SK-N-SH treated with all-trans-retinoic acid at 6 μM for 48 hours (cell line): ENCODE data around the gene SMO.

Source experiments
- ATAC-seq: fragments of 200-7000 bp; cut with Tn5 transposase; 3 replicates; pipeline ENCODE4 v1.9.1; 2020; ENCODE audit warnings: mild to moderate bottlenecking, moderate library complexity
- ARNTL ChIP-seq: fragments of 450-650 bp; formaldehyde crosslinking; IDR thresholded peaks from 2 replicates; pipeline ENCODE4 v1.5.0; 2020; ENCODE audit warnings: low read depth, mild to moderate bottlenecking, moderate library complexity, borderline replicate concordance
- BACH2 ChIP-seq: fragments of 250-450 bp; sonication (Bioruptor Pico); IDR thresholded peaks from 2 replicates; pipeline ENCODE4 v1.9.0; 2021; ENCODE audit warnings: mild to moderate bottlenecking, borderline replicate concordance
- CSDC2 ChIP-seq: fragments of 250-450 bp; sonication (Bioruptor Pico); IDR thresholded peaks from 2 replicates; pipeline ENCODE4 v1.5.0; 2020; ENCODE audit warnings: mild to moderate bottlenecking, moderate library complexity
- ESRRG ChIP-seq: fragments of 250-450 bp; sonication (Bioruptor Pico); IDR thresholded peaks from 2 replicates; pipeline ENCODE4 v1.6.1; 2021; ENCODE audit warnings: mild to moderate bottlenecking
- GLIS3 ChIP-seq: fragments of 250-450 bp; sonication (Bioruptor Pico); IDR thresholded peaks from 2 replicates; pipeline ENCODE4 v1.5.0; 2020; ENCODE audit warnings: mild to moderate bottlenecking, moderate library complexity
- ISL1 ChIP-seq: fragments of 250-450 bp; sonication (Bioruptor Pico); IDR thresholded peaks from 2 replicates; pipeline ENCODE4 v2.1.2; 2022; ENCODE audit warnings: mild to moderate bottlenecking, moderate library complexity
- OSR1 ChIP-seq: fragments of 250-450 bp; sonication (Bioruptor Pico); IDR thresholded peaks from 2 replicates; pipeline ENCODE4 v1.8.0; 2022; ENCODE audit warnings: moderate library complexity, mild to moderate bottlenecking, inconsistent platforms
- RARB ChIP-seq: fragments of 250-450 bp; sonication (Bioruptor Pico); IDR thresholded peaks from 2 replicates; pipeline ENCODE4 v1.8.0; 2021; ENCODE audit warnings: mild to moderate bottlenecking, moderate library complexity
- SNAI2 ChIP-seq: fragments of 250-450 bp; sonication (Bioruptor Pico); IDR thresholded peaks from 2 replicates; pipeline ENCODE4 v1.5.0; 2020; ENCODE audit warnings: mild to moderate bottlenecking, moderate library complexity
- TCF4 ChIP-seq: fragments of 250-450 bp; sonication (Bioruptor Pico); IDR thresholded peaks from 2 replicates; pipeline ENCODE4 v1.8.0; 2021; ENCODE audit warnings: mild to moderate bottlenecking, moderate library complexity, borderline replicate concordance
- TOX ChIP-seq: fragments of 250-450 bp; sonication (Bioruptor Pico); IDR thresholded peaks from 2 replicates; pipeline ENCODE4 v1.8.0; 2021; ENCODE audit warnings: mild to moderate bottlenecking, moderate library complexity, borderline replicate concordance
- ZC3H10 ChIP-seq: fragments of 250-450 bp; sonication (Bioruptor Pico); IDR thresholded peaks from 2 replicates; pipeline ENCODE4 v1.5.1; 2021; ENCODE audit warnings: mild to moderate bottlenecking, moderate library complexity
- ZFP3 ChIP-seq: fragments of 250-450 bp; sonication (Bioruptor Pico); IDR thresholded peaks from 2 replicates; pipeline ENCODE4 v1.5.0; 2020; ENCODE audit warnings: mild to moderate bottlenecking, moderate library complexity
- ZFP30 ChIP-seq: fragments of 450-650 bp; formaldehyde crosslinking; IDR thresholded peaks from 2 replicates; pipeline ENCODE4 v1.5.0; 2022; ENCODE audit warnings: mild to moderate bottlenecking, moderate library complexity
- ZNF565 ChIP-seq: fragments of 450-650 bp; formaldehyde crosslinking; conservative IDR thresholded peaks from 2 replicates; pipeline ENCODE4 v1.5.0; 2020; ENCODE audit warnings: low read depth, mild to moderate bottlenecking, moderate library complexity
- ZNF70 ChIP-seq: fragments of 450-650 bp; formaldehyde crosslinking; IDR thresholded peaks from 2 replicates; pipeline ENCODE4 v1.5.0; 2020; ENCODE audit warnings: mild to moderate bottlenecking, moderate library complexity
- ZNF8 ChIP-seq: fragments of 450-650 bp; formaldehyde crosslinking; IDR thresholded peaks from 2 replicates; pipeline ENCODE4 v1.5.0; 2020; ENCODE audit warnings: mild to moderate bottlenecking, moderate library complexity
- TF ChIP-seq, protein P1 (sequence below): fragments of 250-450 bp; sonication (Bioruptor Pico); IDR thresholded peaks from 2 replicates; pipeline ENCODE4 v1.8.0; 2020; ENCODE audit warnings: mild to moderate bottlenecking, moderate library complexity, borderline replicate concordance
- TF ChIP-seq, protein P2 (sequence below): fragments of 250-450 bp; sonication (Bioruptor Pico); IDR thresholded peaks from 2 replicates; pipeline ENCODE4 v1.5.1; 2021; ENCODE audit warnings: mild to moderate bottlenecking, moderate library complexity
- TF ChIP-seq, protein P3 (sequence below): fragments of 250-450 bp; sonication (Bioruptor Pico); IDR thresholded peaks from 2 replicates; pipeline ENCODE4 v1.5.1; 2020; ENCODE audit warnings: low read depth, mild to moderate bottlenecking, moderate library complexity
- TF ChIP-seq, protein P4 (sequence below): fragments of 250-450 bp; sonication (Bioruptor Pico); IDR thresholded peaks from 2 replicates; pipeline ENCODE4 v1.5.0; 2020; ENCODE audit warnings: mild to moderate bottlenecking, moderate library complexity

The SMO gene

DNA sequence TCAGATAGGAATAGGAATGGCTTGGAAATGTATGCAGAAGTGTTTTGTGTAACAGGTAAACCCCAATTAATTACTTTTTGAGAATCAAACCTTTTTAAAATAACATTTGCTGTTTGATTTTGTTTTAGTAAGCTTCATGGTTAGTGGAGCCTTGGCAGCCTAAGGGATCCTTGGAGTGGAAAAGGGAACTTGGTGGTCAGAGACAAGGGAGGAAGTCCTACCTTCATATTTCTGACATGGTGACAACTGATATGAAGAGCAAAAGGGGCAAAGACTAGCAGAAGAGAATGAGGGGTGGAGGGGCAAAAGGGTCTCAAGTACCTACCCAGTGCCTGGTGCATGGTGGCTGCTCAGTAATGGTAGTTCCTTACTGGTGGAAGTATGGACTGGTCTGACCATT lies 68.7 kb downstream of the SMO start:
- ATAC-seq = no peak
- TF ChIP-seq ZFP3 = no peak
- TF ChIP-seq, protein P1, sequence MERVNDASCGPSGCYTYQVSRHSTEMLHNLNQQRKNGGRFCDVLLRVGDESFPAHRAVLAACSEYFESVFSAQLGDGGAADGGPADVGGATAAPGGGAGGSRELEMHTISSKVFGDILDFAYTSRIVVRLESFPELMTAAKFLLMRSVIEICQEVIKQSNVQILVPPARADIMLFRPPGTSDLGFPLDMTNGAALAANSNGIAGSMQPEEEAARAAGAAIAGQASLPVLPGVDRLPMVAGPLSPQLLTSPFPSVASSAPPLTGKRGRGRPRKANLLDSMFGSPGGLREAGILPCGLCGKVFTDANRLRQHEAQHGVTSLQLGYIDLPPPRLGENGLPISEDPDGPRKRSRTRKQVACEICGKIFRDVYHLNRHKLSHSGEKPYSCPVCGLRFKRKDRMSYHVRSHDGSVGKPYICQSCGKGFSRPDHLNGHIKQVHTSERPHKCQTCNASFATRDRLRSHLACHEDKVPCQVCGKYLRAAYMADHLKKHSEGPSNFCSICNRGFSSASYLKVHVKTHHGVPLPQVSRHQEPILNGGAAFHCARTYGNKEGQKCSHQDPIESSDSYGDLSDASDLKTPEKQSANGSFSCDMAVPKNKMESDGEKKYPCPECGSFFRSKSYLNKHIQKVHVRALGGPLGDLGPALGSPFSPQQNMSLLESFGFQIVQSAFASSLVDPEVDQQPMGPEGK (CRISPR knock-in tag) = no peak
- no peak for TF ChIP-seq CSDC2
- TF ChIP-seq, protein P2, sequence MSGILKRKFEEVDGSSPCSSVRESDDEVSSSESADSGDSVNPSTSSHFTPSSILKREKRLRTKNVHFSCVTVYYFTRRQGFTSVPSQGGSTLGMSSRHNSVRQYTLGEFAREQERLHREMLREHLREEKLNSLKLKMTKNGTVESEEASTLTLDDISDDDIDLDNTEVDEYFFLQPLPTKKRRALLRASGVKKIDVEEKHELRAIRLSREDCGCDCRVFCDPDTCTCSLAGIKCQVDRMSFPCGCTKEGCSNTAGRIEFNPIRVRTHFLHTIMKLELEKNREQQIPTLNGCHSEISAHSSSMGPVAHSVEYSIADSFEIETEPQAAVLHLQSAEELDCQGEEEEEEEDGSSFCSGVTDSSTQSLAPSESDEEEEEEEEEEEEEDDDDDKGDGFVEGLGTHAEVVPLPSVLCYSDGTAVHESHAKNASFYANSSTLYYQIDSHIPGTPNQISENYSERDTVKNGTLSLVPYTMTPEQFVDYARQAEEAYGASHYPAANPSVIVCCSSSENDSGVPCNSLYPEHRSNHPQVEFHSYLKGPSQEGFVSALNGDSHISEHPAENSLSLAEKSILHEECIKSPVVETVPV (CRISPR knock-in tag) = no peak
- TF ChIP-seq ZNF565 (CRISPR knock-in tag) = no peak
- TF ChIP-seq ISL1 (CRISPR knock-in tag) = no peak
- TF ChIP-seq SNAI2 = no peak
- no peak for TF ChIP-seq RARB (CRISPR knock-in tag)
- TF ChIP-seq ESRRG = no peak
- no peak for TF ChIP-seq GLIS3 (CRISPR knock-in tag)
- TF ChIP-seq ZNF70 (CRISPR knock-in tag) = no peak
- TF ChIP-seq TCF4 (CRISPR knock-in tag) = no peak
- TF ChIP-seq ARNTL (CRISPR knock-in tag) = no peak
- TF ChIP-seq, protein P3, sequence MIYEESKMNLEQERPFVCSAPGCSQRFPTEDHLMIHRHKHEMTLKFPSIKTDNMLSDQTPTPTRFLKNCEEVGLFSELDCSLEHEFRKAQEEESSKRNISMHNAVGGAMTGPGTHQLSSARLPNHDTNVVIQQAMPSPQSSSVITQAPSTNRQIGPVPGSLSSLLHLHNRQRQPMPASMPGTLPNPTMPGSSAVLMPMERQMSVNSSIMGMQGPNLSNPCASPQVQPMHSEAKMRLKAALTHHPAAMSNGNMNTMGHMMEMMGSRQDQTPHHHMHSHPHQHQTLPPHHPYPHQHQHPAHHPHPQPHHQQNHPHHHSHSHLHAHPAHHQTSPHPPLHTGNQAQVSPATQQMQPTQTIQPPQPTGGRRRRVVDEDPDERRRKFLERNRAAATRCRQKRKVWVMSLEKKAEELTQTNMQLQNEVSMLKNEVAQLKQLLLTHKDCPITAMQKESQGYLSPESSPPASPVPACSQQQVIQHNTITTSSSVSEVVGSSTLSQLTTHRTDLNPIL = no peak
- TF ChIP-seq BACH2 = no peak
- no peak for TF ChIP-seq ZNF8
- no peak for TF ChIP-seq OSR1
- TF ChIP-seq, protein P4, sequence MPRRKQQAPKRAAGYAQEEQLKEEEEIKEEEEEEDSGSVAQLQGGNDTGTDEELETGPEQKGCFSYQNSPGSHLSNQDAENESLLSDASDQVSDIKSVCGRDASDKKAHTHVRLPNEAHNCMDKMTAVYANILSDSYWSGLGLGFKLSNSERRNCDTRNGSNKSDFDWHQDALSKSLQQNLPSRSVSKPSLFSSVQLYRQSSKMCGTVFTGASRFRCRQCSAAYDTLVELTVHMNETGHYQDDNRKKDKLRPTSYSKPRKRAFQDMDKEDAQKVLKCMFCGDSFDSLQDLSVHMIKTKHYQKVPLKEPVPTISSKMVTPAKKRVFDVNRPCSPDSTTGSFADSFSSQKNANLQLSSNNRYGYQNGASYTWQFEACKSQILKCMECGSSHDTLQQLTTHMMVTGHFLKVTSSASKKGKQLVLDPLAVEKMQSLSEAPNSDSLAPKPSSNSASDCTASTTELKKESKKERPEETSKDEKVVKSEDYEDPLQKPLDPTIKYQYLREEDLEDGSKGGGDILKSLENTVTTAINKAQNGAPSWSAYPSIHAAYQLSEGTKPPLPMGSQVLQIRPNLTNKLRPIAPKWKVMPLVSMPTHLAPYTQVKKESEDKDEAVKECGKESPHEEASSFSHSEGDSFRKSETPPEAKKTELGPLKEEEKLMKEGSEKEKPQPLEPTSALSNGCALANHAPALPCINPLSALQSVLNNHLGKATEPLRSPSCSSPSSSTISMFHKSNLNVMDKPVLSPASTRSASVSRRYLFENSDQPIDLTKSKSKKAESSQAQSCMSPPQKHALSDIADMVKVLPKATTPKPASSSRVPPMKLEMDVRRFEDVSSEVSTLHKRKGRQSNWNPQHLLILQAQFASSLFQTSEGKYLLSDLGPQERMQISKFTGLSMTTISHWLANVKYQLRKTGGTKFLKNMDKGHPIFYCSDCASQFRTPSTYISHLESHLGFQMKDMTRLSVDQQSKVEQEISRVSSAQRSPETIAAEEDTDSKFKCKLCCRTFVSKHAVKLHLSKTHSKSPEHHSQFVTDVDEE (CRISPR knock-in tag) = no peak

DNA sequence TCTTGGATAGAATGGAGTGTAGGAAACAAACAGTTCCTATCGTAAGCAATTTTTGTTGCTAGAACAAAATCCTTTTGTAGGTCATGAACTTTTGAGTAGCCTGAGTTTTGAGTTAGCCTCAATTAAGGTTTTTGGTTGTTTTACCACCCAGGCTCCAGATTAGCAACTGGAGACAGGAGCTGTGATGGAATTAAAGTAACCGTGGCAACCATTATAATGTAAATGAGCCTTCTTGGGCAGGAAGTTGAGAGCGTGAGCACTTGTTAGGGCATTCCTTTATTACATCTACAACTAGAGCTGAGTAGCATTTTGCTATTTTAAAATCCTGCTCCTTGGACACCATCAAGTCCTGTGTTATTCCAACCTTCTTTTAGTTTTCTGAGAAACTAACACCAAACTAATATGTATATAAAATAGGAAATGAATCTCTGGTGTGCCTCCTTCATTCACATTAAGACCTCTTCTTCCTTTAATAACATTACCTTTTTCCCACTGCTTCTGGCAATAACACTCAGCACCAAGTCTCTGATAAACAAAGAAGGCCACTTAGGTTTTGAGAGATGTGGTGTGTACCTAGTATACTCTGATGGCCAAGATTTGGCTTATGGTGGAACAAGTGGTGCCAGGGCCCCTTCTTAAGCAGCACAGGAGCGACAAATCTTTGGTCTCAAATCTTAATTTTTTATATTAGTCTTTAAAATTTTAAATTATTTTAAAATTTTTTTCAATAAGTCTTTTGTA lies 70.4 kb downstream of the SMO start:
- ATAC-seq = no peak
- TF ChIP-seq, protein P4 (CRISPR knock-in tag) = no peak
- TF ChIP-seq SNAI2 (no peak), RARB (CRISPR knock-in tag) (no peak), ISL1 (CRISPR knock-in tag) (no peak), TCF4 (CRISPR knock-in tag) (no peak), ESRRG (no peak), ZNF70 (CRISPR knock-in tag) (no peak), ZFP3 (no peak), TOX (CRISPR knock-in tag) (no peak), CSDC2 (no peak), ZFP30 (no peak), ZNF8 (no peak), ZC3H10 (no peak), OSR1 (no peak)
- TF ChIP-seq, protein P3 = no peak
- TF ChIP-seq, protein P2 (CRISPR knock-in tag) = no peak
- TF ChIP-seq, protein P1 (CRISPR knock-in tag) = no peak
